C4-2B (cell line): ENCODE measurements around the gene KLHDC1.

Experiments used
- CTCF ChIP-seq: fragments of 450-650 bp; conservative IDR thresholded peaks from 2 replicates; pipeline ENCODE4 v1.5.1; 2017; ENCODE audit warnings: mild to moderate bottlenecking
- ZFX ChIP-seq: fragments of 450-650 bp; IDR thresholded peaks from 2 replicates; pipeline ENCODE4 v1.6.1; 2017

DNA sequence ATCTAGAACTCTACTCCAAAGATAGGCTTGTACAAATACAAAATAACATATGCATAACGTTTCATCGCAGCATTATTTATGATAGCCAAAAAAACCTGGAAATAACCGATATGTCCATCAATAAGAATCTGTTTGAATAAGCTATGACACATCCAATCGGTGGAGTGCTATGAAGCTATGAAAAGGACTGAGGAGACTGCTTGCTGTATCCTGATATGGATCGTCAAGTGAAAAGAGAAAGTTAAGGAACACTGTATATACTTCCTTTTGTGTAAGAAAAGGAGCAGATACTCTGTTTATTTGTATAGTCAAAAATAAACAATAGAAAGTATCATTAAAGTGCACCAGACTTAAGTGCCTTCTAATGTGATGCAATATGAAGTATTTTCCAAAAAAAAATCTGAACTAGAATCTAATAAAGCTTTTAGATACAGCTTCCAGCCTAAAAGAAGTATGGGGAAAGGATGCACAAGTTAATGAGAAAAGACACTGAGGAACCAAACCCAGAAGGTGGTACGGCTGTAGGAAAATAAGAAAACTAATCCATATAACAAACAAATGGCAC is 645 bp upstream of the KLHDC1 start:
- no peak for TF ChIP-seq CTCF
- TF ChIP-seq ZFX: no peak
